ENCODE measurements around the gene RBX1. TPM values are rescaled to one million over a fixed set of nuclear protein-coding genes. Genes with fewer than 3 reads are reported as not detected.

Gene RBX1
- total RNA-seq, 1 experiment from 2014 or later, result 55.0 TPM

DNA sequence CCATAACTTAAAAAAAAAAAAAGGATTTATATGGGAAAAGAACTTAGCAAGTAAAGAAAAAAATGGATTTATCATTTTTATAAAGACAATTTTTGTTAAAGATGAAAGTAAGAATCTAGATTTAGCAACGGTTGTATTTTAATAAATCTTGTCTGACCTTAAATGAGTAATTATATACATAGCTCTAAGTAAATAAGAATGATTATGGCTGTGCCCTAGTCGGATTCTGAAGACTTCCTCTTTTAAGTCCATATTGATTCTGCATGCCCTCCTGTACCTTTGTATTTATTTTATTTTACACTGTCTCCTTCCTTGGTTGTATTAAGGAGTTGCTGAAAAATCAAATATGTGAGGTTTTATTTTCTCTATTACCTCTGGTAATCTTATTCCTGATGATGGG lies 7.1 kb downstream of the RBX1 start:
- Histone ChIP-seq H3K4me3 (ENCODE audit: low read length) (no peak overlapping the region), H2AFZ (ENCODE audit: low read length) (no peak overlapping the region), H3K9ac (ENCODE audit: low read length) (no peak overlapping the region), H3K4me2 (ENCODE audit: low read length) (no peak overlapping the region), H3K27ac (ENCODE audit: low read length) (no peak overlapping the region), H3F3A (ENCODE audit: low read length, unreplicated experiment) (no peaks in the 10 kb centered on the region), H3K9me2 (replicated peaks; ENCODE audit: low read length) (no peaks in the 10 kb centered on the region), H3K36me3 (ENCODE audit: low read depth, low read length) (peaks cover 13% of the 10 kb centered on the region), H3K79me2 (ENCODE audit: low read length) (peaks cover 46% of the 10 kb centered on the region), H3K27me3 (ENCODE audit: low read length) (no peaks in the 10 kb centered on the region), H4K20me1 (ENCODE audit: low read length) (no peaks in the 10 kb centered on the region), H3K4me1 (ENCODE audit: insufficient read depth, low read length) (no peaks in the 10 kb centered on the region), H3K9me3 (ENCODE audit: low read length) (no peaks in the 10 kb centered on the region)
- ATAC-seq, result peak; percentile 60
- TF ChIP-seq EZH2phosphoT487 (IDR thresholded peaks at IDR 0.05; ENCODE audit: borderline replicate concordance, low read length), result no peak
- no peak for TF ChIP-seq EZH2 (IDR thresholded peaks at IDR 0.05; ENCODE audit: low read length, unreplicated experiment)
- intact Hi-C loops (cut with micrococcal nuclease), result no loop called here
- no TSS peak for BruUV-seq (replicated peaks)
- DNase-seq, result no peak
- CTCF ChIA-PET, result no interaction called here
- POLR2A ChIA-PET (ENCODE audit: unreplicated experiment), result no interaction called here

DNA sequence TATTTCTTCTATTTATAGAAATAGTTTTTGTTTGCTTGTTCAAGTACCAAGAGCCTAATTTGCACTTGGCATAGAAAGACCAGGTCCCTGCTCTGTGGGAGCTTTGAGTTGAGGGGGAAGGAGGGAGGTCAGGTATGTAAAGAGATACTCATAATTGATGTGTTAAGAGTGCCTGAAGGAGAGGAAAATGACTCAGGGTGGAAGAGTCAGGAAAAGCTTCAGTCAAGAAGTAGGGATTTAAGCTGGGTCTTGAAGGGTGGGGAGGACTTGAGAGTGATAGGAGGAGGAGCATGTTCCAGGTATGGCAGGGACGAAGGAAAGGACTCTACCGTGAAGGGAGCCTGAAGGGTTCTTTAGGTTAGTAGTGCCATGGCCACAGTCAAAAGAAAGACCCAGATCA lies 9.0 kb downstream of the RBX1 start:
- no peak for TF ChIP-seq EZH2phosphoT487 (IDR thresholded peaks at IDR 0.05; ENCODE audit: borderline replicate concordance, low read length)
- TF ChIP-seq EZH2 (IDR thresholded peaks at IDR 0.05; ENCODE audit: low read length, unreplicated experiment), result no peak
- ChIA-PET POLR2A (ENCODE audit: unreplicated experiment) (no interaction called here), CTCF (no interaction called here)

GRCh38 chr22:40965936-40966725 lies 15.0 kb downstream of the RBX1 start:
- Histone ChIP-seq H3K9me2 (replicated peaks; ENCODE audit: low read length) (no peaks in the 10 kb centered on the region), H3K79me2 (ENCODE audit: low read length) (no peaks in the 10 kb centered on the region; the same call in 1 of the 2 replicates), H3F3A (ENCODE audit: low read length, unreplicated experiment) (no peaks in the 10 kb centered on the region), H3K36me3 (ENCODE audit: low read depth, low read length) (peaks cover 23% of the 10 kb centered on the region), H3K9me3 (ENCODE audit: low read length) (no peaks in the 10 kb centered on the region), H3K4me3 (ENCODE audit: low read length) (no peak overlapping the region), H3K27me3 (ENCODE audit: low read length) (no peaks in the 10 kb centered on the region), H3K4me1 (ENCODE audit: insufficient read depth, low read length) (no peaks in the 10 kb centered on the region), H4K20me1 (ENCODE audit: low read length) (no peaks in the 10 kb centered on the region), H2AFZ (ENCODE audit: low read length) (no peak overlapping the region), H3K9ac (ENCODE audit: low read length) (no peak overlapping the region), H3K27ac (ENCODE audit: low read length) (no peak overlapping the region), H3K4me2 (ENCODE audit: low read length) (no peak overlapping the region)
- ChIA-PET POLR2A (ENCODE audit: unreplicated experiment) (no interaction called here), CTCF (no interaction called here)
- DNase-seq (no peak), ATAC-seq (no peak)
- TF ChIP-seq, protein P1, sequence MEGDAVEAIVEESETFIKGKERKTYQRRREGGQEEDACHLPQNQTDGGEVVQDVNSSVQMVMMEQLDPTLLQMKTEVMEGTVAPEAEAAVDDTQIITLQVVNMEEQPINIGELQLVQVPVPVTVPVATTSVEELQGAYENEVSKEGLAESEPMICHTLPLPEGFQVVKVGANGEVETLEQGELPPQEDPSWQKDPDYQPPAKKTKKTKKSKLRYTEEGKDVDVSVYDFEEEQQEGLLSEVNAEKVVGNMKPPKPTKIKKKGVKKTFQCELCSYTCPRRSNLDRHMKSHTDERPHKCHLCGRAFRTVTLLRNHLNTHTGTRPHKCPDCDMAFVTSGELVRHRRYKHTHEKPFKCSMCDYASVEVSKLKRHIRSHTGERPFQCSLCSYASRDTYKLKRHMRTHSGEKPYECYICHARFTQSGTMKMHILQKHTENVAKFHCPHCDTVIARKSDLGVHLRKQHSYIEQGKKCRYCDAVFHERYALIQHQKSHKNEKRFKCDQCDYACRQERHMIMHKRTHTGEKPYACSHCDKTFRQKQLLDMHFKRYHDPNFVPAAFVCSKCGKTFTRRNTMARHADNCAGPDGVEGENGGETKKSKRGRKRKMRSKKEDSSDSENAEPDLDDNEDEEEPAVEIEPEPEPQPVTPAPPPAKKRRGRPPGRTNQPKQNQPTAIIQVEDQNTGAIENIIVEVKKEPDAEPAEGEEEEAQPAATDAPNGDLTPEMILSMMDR (conservative IDR thresholded peaks at IDR 0.05; ENCODE audit: low read depth, low read length), result no peak
- TF ChIP-seq EZH2 (IDR thresholded peaks at IDR 0.05; ENCODE audit: low read length, unreplicated experiment), result no peak
- TF ChIP-seq EZH2phosphoT487 (IDR thresholded peaks at IDR 0.05; ENCODE audit: borderline replicate concordance, low read length), result no peak
- BruUV-seq (replicated peaks), result no TSS peak
- intact Hi-C loops (cut with micrococcal nuclease), result no loop called here

More for the DNA sequence above, 9.0 kb downstream of the RBX1 start:
- Histone ChIP-seq H3K27me3 (ENCODE audit: low read length) (no peaks in the 10 kb centered on the region), H3K36me3 (ENCODE audit: low read depth, low read length) (peaks cover 15% of the 10 kb centered on the region), H3K79me2 (ENCODE audit: low read length) (peaks cover 28% of the 10 kb centered on the region), H3K9me2 (replicated peaks; ENCODE audit: low read length) (no peaks in the 10 kb centered on the region), H3K9me3 (ENCODE audit: low read length) (no peaks in the 10 kb centered on the region), H2AFZ (ENCODE audit: low read length) (no peak overlapping the region), H3K4me1 (ENCODE audit: insufficient read depth, low read length) (no peaks in the 10 kb centered on the region), H3K27ac (ENCODE audit: low read length) (no peak overlapping the region), H3K4me2 (ENCODE audit: low read length) (no peak overlapping the region), H3K4me3 (ENCODE audit: low read length) (no peak overlapping the region), H3F3A (ENCODE audit: low read length, unreplicated experiment) (no peaks in the 10 kb centered on the region), H4K20me1 (ENCODE audit: low read length) (no peaks in the 10 kb centered on the region), H3K9ac (ENCODE audit: low read length) (no peak overlapping the region)
- BruUV-seq (replicated peaks), result no TSS peak
- ATAC-seq (no peak), DNase-seq (no peak)
- intact Hi-C loops (cut with micrococcal nuclease), result no loop called here

Measured in PC-3 (cell line).